ENCODE results near the gene FBXO21. TPM values are rescaled to one million over a fixed set of nuclear protein-coding genes. Genes with fewer than 3 reads are reported as not detected.

Gene FBXO21
- total and polyA plus RNA-seq, 2 experiments from 2014 or later, result 46.3 to 84.2 TPM

GRCh38 chr12:117125767-117126166, 64.5 kb downstream of the FBXO21 start:
- Mint-ChIP-seq H3K4me1 (0 out of 3 replicates have a peak, but pooled peaks cover 3% of the 10 kb centered on the region), H3K36me3 (ENCODE audit: low read depth) (peaks cover 8% of the 10 kb centered on the region), H3K27ac (no peak overlapping the region), H3K4me3 (no peak overlapping the region), H3K27me3 (ENCODE audit: insufficient read depth, low read depth, poor library complexity) (peaks cover 7% of the 10 kb centered on the region), H3K9me3 (peaks cover 22% of the 10 kb centered on the region)
- Histone ChIP-seq H3K4me1 (ENCODE audit: insufficient read depth) (no peaks in the 10 kb centered on the region), H3F3A (replicated peaks; ENCODE audit: low read depth) (peaks cover 39% of the 10 kb centered on the region), H2AFZ (no peak overlapping the region), H3K27ac (ENCODE audit: low read depth) (no peak overlapping the region), H3K4me3 (no peak overlapping the region), H3K9me2 (ENCODE audit: insufficient read depth) (peaks cover 18% of the 10 kb centered on the region), H3K4me2 (no peak overlapping the region), H3K27me3 (ENCODE audit: insufficient read depth) (no peaks in the 10 kb centered on the region), H4K20me1 (replicated peaks; ENCODE audit: insufficient read depth) (no peaks in the 10 kb centered on the region), H3K36me3 (ENCODE audit: insufficient read depth) (no peaks in the 10 kb centered on the region), H3K79me2 (replicated peaks; ENCODE audit: insufficient read depth) (no peaks in the 10 kb centered on the region)
- no peak for TF ChIP-seq ZNF331 (CRISPR knock-in tag; IDR thresholded peaks at IDR 0.05; ENCODE audit: low read depth)
- TF ChIP-seq POLR2AphosphoS5 (IDR thresholded peaks at IDR 0.05; ENCODE audit: low read depth), result no peak
- no peak for TF ChIP-seq ZNF462 (CRISPR knock-in tag; IDR thresholded peaks at IDR 0.05)
- TF ChIP-seq JUNB (IDR thresholded peaks at IDR 0.05; ENCODE audit: unreplicated experiment), result no peak
- no peak for DNase-seq (ENCODE audit: low spot score)
- no peak for ATAC-seq

GRCh38 chr12:117125272-117125613, 65.0 kb downstream of the FBXO21 start:
- Mint-ChIP-seq H3K4me3 (no peak overlapping the region), H3K27ac (no peak overlapping the region), H3K27me3 (ENCODE audit: insufficient read depth, low read depth, poor library complexity) (peaks cover 7% of the 10 kb centered on the region), H3K9me3 (peaks cover 22% of the 10 kb centered on the region), H3K4me1 (0 out of 3 replicates have a peak, but pooled peaks cover 3% of the 10 kb centered on the region), H3K36me3 (ENCODE audit: low read depth) (peaks cover 8% of the 10 kb centered on the region)
- Histone ChIP-seq H3K27ac (ENCODE audit: low read depth) (no peak overlapping the region), H3K9me2 (ENCODE audit: insufficient read depth) (peaks cover 18% of the 10 kb centered on the region), H3K4me2 (no peak overlapping the region), H3K36me3 (ENCODE audit: insufficient read depth) (no peaks in the 10 kb centered on the region), H3K4me3 (no peak overlapping the region), H3F3A (replicated peaks; ENCODE audit: low read depth) (peaks cover 39% of the 10 kb centered on the region), H3K27me3 (ENCODE audit: insufficient read depth) (no peaks in the 10 kb centered on the region), H4K20me1 (replicated peaks; ENCODE audit: insufficient read depth) (no peaks in the 10 kb centered on the region), H3K4me1 (ENCODE audit: insufficient read depth) (no peaks in the 10 kb centered on the region), H2AFZ (no peak overlapping the region), H3K79me2 (replicated peaks; ENCODE audit: insufficient read depth) (no peaks in the 10 kb centered on the region)
- ATAC-seq, result no peak
- no peak for DNase-seq (ENCODE audit: low spot score)
- TF ChIP-seq EZH2 (IDR thresholded peaks at IDR 0.05; ENCODE audit: low read depth, unreplicated experiment), result no peak
- no peak for TF ChIP-seq STAT1 (IDR thresholded peaks at IDR 0.05; ENCODE audit: unreplicated experiment)
- no peak for TF ChIP-seq POLR2AphosphoS5 (IDR thresholded peaks at IDR 0.05; ENCODE audit: low read depth)
- TF ChIP-seq REST (IDR thresholded peaks at IDR 0.05; ENCODE audit: unreplicated experiment), result no peak
- TF ChIP-seq JUNB (IDR thresholded peaks at IDR 0.05; ENCODE audit: unreplicated experiment), result no peak
- no peak for TF ChIP-seq EZH2phosphoT487 (IDR thresholded peaks at IDR 0.05; ENCODE audit: unreplicated experiment)
